ENCODE results near the gene IL7R. TPM values are rescaled to one million over a fixed set of nuclear protein-coding genes. Genes with fewer than 3 reads are reported as not detected.
"Not testable (repeated sequence)": the region's sequence is repeated elsewhere in the genome, so short reads cannot be mapped to it uniquely, and the experiment has no call there.

Gene IL7R
- total RNA-seq, 2 donors from 2014 or later = 102 to 143 TPM

- Mint-ChIP-seq H3K27me3 (ENCODE audit: low read depth) (no peaks in the 10 kb centered on the region), H3K4me1 (ENCODE audit: low read depth) (peaks cover 52% of the 10 kb centered on the region), H3K4me3 (peak overlapping the region; percentile 57 to 60), H3K27ac (peak overlapping the region; percentile 61), H3K36me3 (ENCODE audit: insufficient read depth in 2 of 2) (peaks cover 2 to 12% of the 10 kb centered on the region in 2 donors), H3K9me3 (peaks cover 0 to 2% of the 10 kb centered on the region in 2 donors)
- ATAC-seq (replicated peaks in 1 of 2) (peak; percentile 77 to 92), DNase-seq (no peak)
Observed at GRCh38 chr5:35884191-35884769, 27.6 kb downstream of the IL7R start.

- Mint-ChIP-seq H3K27ac (no peak overlapping the region), H3K27me3 (ENCODE audit: low read depth) (no peaks in the 10 kb centered on the region), H3K36me3 (ENCODE audit: insufficient read depth in 2 of 2) (peaks cover 2 to 9% of the 10 kb centered on the region in 2 donors), H3K4me3 (no peak overlapping the region), H3K4me1 (ENCODE audit: low read depth) (peaks cover 47% of the 10 kb centered on the region), H3K9me3 (peaks cover 0 to 2% of the 10 kb centered on the region in 2 donors)
- DNase-seq (no peak), ATAC-seq (replicated peaks in 1 of 2) (no peak)
Observed at GRCh38 chr5:35884773-35885172, 28.1 kb downstream of the IL7R start.

GRCh38 chr5:35886381-35886780 lies 29.7 kb downstream of the IL7R start:
- Mint-ChIP-seq H3K27ac (no peak overlapping the region), H3K4me1 (ENCODE audit: low read depth) (peaks cover 32% of the 10 kb centered on the region), H3K36me3 (ENCODE audit: insufficient read depth in 2 of 2) (peaks cover 0 to 2% of the 10 kb centered on the region in 2 donors), H3K9me3 (peaks cover 0 to 2% of the 10 kb centered on the region in 2 donors), H3K4me3 (no peak overlapping the region), H3K27me3 (ENCODE audit: low read depth) (no peaks in the 10 kb centered on the region)
- no peak for DNase-seq
- ATAC-seq (replicated peaks in 1 of 2) = no peak

GRCh38 chr5:35887321-35888100 lies 30.8 kb downstream of the IL7R start:
- H3K4me1 Mint-ChIP-seq (ENCODE audit: low read depth) = peaks cover 20% of the 10 kb centered on the region
- no peak overlapping the region for H3K4me3 Mint-ChIP-seq
- H3K9me3 Mint-ChIP-seq = peaks cover 0 to under 1% of the 10 kb centered on the region in 2 donors
- no peak overlapping the region for H3K27ac Mint-ChIP-seq
- no peak for DNase-seq
- peaks cover 0 to under 1% of the 10 kb centered on the region in 2 donors for H3K36me3 Mint-ChIP-seq (ENCODE audit: insufficient read depth in 2 of 2)
- no peak for ATAC-seq (replicated peaks in 1 of 2)
- no peaks in the 10 kb centered on the region for H3K27me3 Mint-ChIP-seq (ENCODE audit: low read depth)

- Mint-ChIP-seq H3K4me1 (ENCODE audit: low read depth) (peaks cover 7% of the 10 kb centered on the region), H3K9me3 (no peaks in the 10 kb centered on the region), H3K27me3 (ENCODE audit: low read depth) (no peaks in the 10 kb centered on the region), H3K36me3 (ENCODE audit: insufficient read depth in 2 of 2) (no peaks in the 10 kb centered on the region), H3K27ac (no peak overlapping the region), H3K4me3 (no peak overlapping the region)
- DNase-seq (no peak), ATAC-seq (replicated peaks in 1 of 2) (peak in 1 of 2 donors; percentile 7)
Observed at GRCh38 chr5:35890021-35891020, 33.6 kb downstream of the IL7R start.

- not testable (repeated sequence) for ATAC-seq (replicated peaks in 1 of 2); H3K9me3 Mint-ChIP-seq; H3K27ac Mint-ChIP-seq; H3K4me1 Mint-ChIP-seq (ENCODE audit: low read depth); H3K27me3 Mint-ChIP-seq (ENCODE audit: low read depth); H3K4me3 Mint-ChIP-seq; H3K36me3 Mint-ChIP-seq (ENCODE audit: insufficient read depth in 2 of 2); DNase-seq
Observed at GRCh38 chr5:35892799-35893198, 36.1 kb downstream of the IL7R start.

- Mint-ChIP-seq H3K4me1 (ENCODE audit: low read depth) (peaks cover 12% of the 10 kb centered on the region), H3K27ac (no peak overlapping the region), H3K27me3 (ENCODE audit: low read depth) (no peaks in the 10 kb centered on the region), H3K4me3 (no peak overlapping the region), H3K36me3 (ENCODE audit: insufficient read depth in 2 of 2) (no peaks in the 10 kb centered on the region), H3K9me3 (no peaks in the 10 kb centered on the region)
- no peak for DNase-seq
- ATAC-seq (replicated peaks in 1 of 2) = no peak
Observed at GRCh38 chr5:35894131-35894530, 37.4 kb downstream of the IL7R start.

GRCh38 chr5:35898952-35899660 lies 42.4 kb downstream of the IL7R start:
- ATAC-seq (replicated peaks in 1 of 2) (no peak), DNase-seq (no peak)
- Mint-ChIP-seq H3K4me1 (ENCODE audit: low read depth) (peaks cover 61% of the 10 kb centered on the region), H3K9me3 (no peaks in the 10 kb centered on the region), H3K36me3 (ENCODE audit: insufficient read depth in 2 of 2) (no peaks in the 10 kb centered on the region), H3K4me3 (peak overlapping the region; percentile 66 to 85), H3K27me3 (ENCODE audit: low read depth) (no peaks in the 10 kb centered on the region), H3K27ac (peak overlapping the region; percentile 88)

GRCh38 chr5:35899800-35900199 lies 43.1 kb downstream of the IL7R start:
- DNase-seq (no peak), ATAC-seq (replicated peaks in 1 of 2) (no peak)
- Mint-ChIP-seq H3K27me3 (ENCODE audit: low read depth) (no peaks in the 10 kb centered on the region), H3K4me3 (peak overlapping the region; percentile 66 to 85), H3K27ac (peak overlapping the region; percentile 88), H3K9me3 (no peaks in the 10 kb centered on the region), H3K4me1 (ENCODE audit: low read depth) (peaks cover 62% of the 10 kb centered on the region), H3K36me3 (ENCODE audit: insufficient read depth in 2 of 2) (no peaks in the 10 kb centered on the region)

GRCh38 chr5:35900972-35901695 lies 44.4 kb downstream of the IL7R start:
- Mint-ChIP-seq H3K4me1 (ENCODE audit: low read depth) (peaks cover 76% of the 10 kb centered on the region), H3K36me3 (ENCODE audit: insufficient read depth in 2 of 2) (no peaks in the 10 kb centered on the region), H3K27ac (peak overlapping the region; percentile 48), H3K4me3 (peak overlapping the region; percentile 31 to 85), H3K9me3 (no peaks in the 10 kb centered on the region), H3K27me3 (ENCODE audit: low read depth) (no peaks in the 10 kb centered on the region)
- ATAC-seq (replicated peaks in 1 of 2) (no peak), DNase-seq (no peak)

GRCh38 chr5:35902046-35902672 lies 45.5 kb downstream of the IL7R start:
- H3K27me3 Mint-ChIP-seq (ENCODE audit: low read depth) = no peaks in the 10 kb centered on the region
- DNase-seq (peak; percentile 43 to 59), ATAC-seq (replicated peaks in 1 of 2) (peak; percentile 60 to 64)
- no peaks in the 10 kb centered on the region for H3K9me3 Mint-ChIP-seq
- peak overlapping the region; percentile 95 for H3K27ac Mint-ChIP-seq
- peaks cover 83% of the 10 kb centered on the region for H3K4me1 Mint-ChIP-seq (ENCODE audit: low read depth)
- peak overlapping the region; percentile 31 to 48 for H3K4me3 Mint-ChIP-seq
- no peaks in the 10 kb centered on the region for H3K36me3 Mint-ChIP-seq (ENCODE audit: insufficient read depth in 2 of 2)

Measured in activated T-cell treated with anti-CD3 and anti-CD28 coated beads, Interleukin-2, amount 50 U/mL, for 72 hours (primary cell).